ENCODE measurements around the gene PRR23A.

GRCh38 chr3:138984816-138985215 lies 21.3 kb downstream of the PRR23A start:
- TF ChIP-seq CTCF (conservative IDR thresholded peaks at IDR 0.05; ENCODE audit: low read length) (no peak), EZH2phosphoT487 (IDR thresholded peaks at IDR 0.05; ENCODE audit: borderline replicate concordance, low read depth, low read length) (no peak)

All from OCI-LY7 (cell line).